OCI-LY1 (cell line): ENCODE measurements around the gene ACOT8.

Source experiments
- H2AFZ ChIP-seq: fragments of 200-600 bp; sonication (generic), shearing (Covaris generic); 2 replicates; pipeline ENCODE4 v1.6.0; 2014; ENCODE audit warnings: antibody characterized with exemption, mild to moderate bottlenecking, low read length
- H3F3A ChIP-seq: fragments of 200-600 bp; sonication (generic), shearing (Covaris generic); 2 replicates; pipeline ENCODE4 v1.6.0; 2014; ENCODE audit warnings: mild to moderate bottlenecking, antibody characterized with exemption, low read length, moderate library complexity; ENCODE audit not compliant: insufficient read depth
- H3K27ac ChIP-seq: fragments of 200-600 bp; sonication (generic); 2 replicates; pipeline ENCODE4 v1.5.1; 2014; ENCODE audit warnings: low read length, mixed run types, mild to moderate bottlenecking, low read depth; ENCODE audit not compliant: poor library complexity, severe bottlenecking
- H3K27me3 ChIP-seq: fragments of 200-600 bp; sonication (generic); 2 replicates; pipeline ENCODE4 v1.6.0; 2014; ENCODE audit warnings: antibody characterized with exemption, mild to moderate bottlenecking, low read length, moderate library complexity; ENCODE audit not compliant: insufficient read depth
- H3K36me3 ChIP-seq: fragments of 200-600 bp; sonication (generic); 2 replicates; pipeline ENCODE4 v1.6.1; 2014; ENCODE audit warnings: mild to moderate bottlenecking, antibody characterized with exemption, low read length, moderate library complexity, mixed read lengths; ENCODE audit not compliant: insufficient read depth
- H3K4me1 ChIP-seq: fragments of 200-600 bp; sonication (generic); 2 replicates; pipeline ENCODE4 v1.5.1; 2014; ENCODE audit warnings: mild to moderate bottlenecking, low read length, moderate library complexity; ENCODE audit not compliant: insufficient read depth, severe bottlenecking
- H3K4me2 ChIP-seq: fragments of 200-600 bp; sonication (generic), shearing (Covaris generic); 2 replicates; pipeline ENCODE4 v1.6.1; 2014; ENCODE audit warnings: low read length
- H3K4me3 ChIP-seq: fragments of 200-600 bp; sonication (generic); 2 replicates; pipeline ENCODE4 v1.5.1; 2014; ENCODE audit warnings: low read length, low read depth, mild to moderate bottlenecking, mixed read lengths; ENCODE audit not compliant: poor library complexity, severe bottlenecking
- H3K79me2 ChIP-seq: fragments of 200-600 bp; shearing (Covaris generic); 2 replicates; pipeline ENCODE4 v1.6.1; 2016; ENCODE audit warnings: mixed run types, low read length, mixed read lengths; ENCODE audit not compliant: insufficient read depth
- H3K9ac ChIP-seq: fragments of 200-600 bp; sonication (generic), shearing (Covaris generic); 2 replicates; pipeline ENCODE4 v1.6.1; 2014; ENCODE audit warnings: mild to moderate bottlenecking, low read length, mixed read lengths
- H3K9me2 ChIP-seq: fragments of 200-600 bp; sonication (generic), shearing (Covaris generic); 2 replicates; pipeline ENCODE4 v1.6.1; 2014; ENCODE audit warnings: low read depth, mild to moderate bottlenecking, low read length, mixed read lengths
- H3K9me3 ChIP-seq: fragments of 200-600 bp; shearing (Covaris generic); 2 replicates; pipeline ENCODE4 v1.6.1; 2014; ENCODE audit warnings: low read length, mixed read lengths
- H4K20me1 ChIP-seq: fragments of 200-600 bp; sonication (generic), shearing (Covaris generic); 2 replicates; pipeline ENCODE4 v1.6.0; 2016; ENCODE audit warnings: mild to moderate bottlenecking, low read length; ENCODE audit not compliant: insufficient read depth
- CTCF ChIP-seq: fragments of 200-600 bp; sonication (generic), shearing (Covaris generic); IDR thresholded peaks from 2 replicates; pipeline ENCODE4 v1.5.1; 2017; ENCODE audit warnings: mild to moderate bottlenecking, antibody characterized with exemption, low read length, moderate library complexity, mixed read lengths
- EZH2 ChIP-seq: fragments of 200-600 bp; sonication (generic), shearing (Covaris generic); IDR thresholded peaks from 2 replicates; pipeline ENCODE4 v1.8.0; 2017; ENCODE audit warnings: borderline replicate concordance, mixed run types, mild to moderate bottlenecking, antibody characterized with exemption, low read length, moderate library complexity, mixed read lengths

ACOT8 gene

GRCh38 chr20:45835329-45835765 lies 21.8 kb downstream of the ACOT8 start:
- no peak for TF ChIP-seq EZH2
- Histone ChIP-seq H4K20me1 (no peaks in the 10 kb centered on the region), H3K36me3 (no peaks in the 10 kb centered on the region), H3K9me3 (no peaks in the 10 kb centered on the region), H3K4me3 (no peak overlapping the region), H3K79me2 (no peaks in the 10 kb centered on the region), H3K4me2 (no peak overlapping the region), H3K4me1 (peaks cover 13% of the 10 kb centered on the region), H3K27me3 (peaks cover 9% of the 10 kb centered on the region; the same call in 1 of the 2 replicates), H3K9me2 (no peaks in the 10 kb centered on the region), H3K9ac (no peak overlapping the region), H3K27ac (no peak overlapping the region), H3F3A (no peaks in the 10 kb centered on the region), H2AFZ (no peak overlapping the region)

GRCh38 chr20:45834797-45835161 lies 22.4 kb downstream of the ACOT8 start:
- no peak overlapping the region for H3K4me3 ChIP-seq
- no peak overlapping the region for H3K4me2 ChIP-seq

GRCh38 chr20:45833883-45834796 lies 23.1 kb downstream of the ACOT8 start:
- H3K4me2 ChIP-seq: peak overlapping the region; percentile 79
- TF ChIP-seq EZH2 (no peak), CTCF (no peak)
- H3K27ac ChIP-seq: no peak overlapping the region
- H3K79me2 ChIP-seq: no peaks in the 10 kb centered on the region
- H3K9ac ChIP-seq: peak overlapping the region; percentile 47; the same call in 1 of the 2 replicates
- no peaks in the 10 kb centered on the region for H4K20me1 ChIP-seq
- peaks cover 13% of the 10 kb centered on the region for H3K4me1 ChIP-seq
- peaks cover 9% of the 10 kb centered on the region; the same call in 1 of the 2 replicates for H3K27me3 ChIP-seq
- no peak overlapping the region for H2AFZ ChIP-seq
- H3F3A ChIP-seq: no peaks in the 10 kb centered on the region
- H3K9me3 ChIP-seq: no peaks in the 10 kb centered on the region
- H3K9me2 ChIP-seq: no peaks in the 10 kb centered on the region
- no peaks in the 10 kb centered on the region for H3K36me3 ChIP-seq
- peak overlapping the region; percentile 63 for H3K4me3 ChIP-seq

More at GRCh38 chr20:45834797-45835161, 22.4 kb downstream of the ACOT8 start:
- H4K20me1 ChIP-seq: no peaks in the 10 kb centered on the region
- H3K4me1 ChIP-seq: peaks cover 13% of the 10 kb centered on the region
- H3K79me2 ChIP-seq: no peaks in the 10 kb centered on the region
- no peaks in the 10 kb centered on the region for H3F3A ChIP-seq
- H2AFZ ChIP-seq: no peak overlapping the region
- H3K9me2 ChIP-seq: no peaks in the 10 kb centered on the region
- peaks cover 9% of the 10 kb centered on the region; the same call in 1 of the 2 replicates for H3K27me3 ChIP-seq
- H3K27ac ChIP-seq: no peak overlapping the region
- H3K36me3 ChIP-seq: no peaks in the 10 kb centered on the region
- TF ChIP-seq CTCF (no peak), EZH2 (no peak)
- H3K9me3 ChIP-seq: no peaks in the 10 kb centered on the region
- H3K9ac ChIP-seq: no peak overlapping the region
